Liver (tissue), 3 donors: ENCODE measurements around the gene DDX59.

Experiments
- CTCF ChIP-seq: fragments of 150-350 bp; IDR thresholded peaks from 2 replicates; pipeline ENCODE4 v1.5.1; 2017; ENCODE audit warnings: improper control_type of control experiment, low read depth, low read length; ENCODE audit not compliant: missing input control
- GABPA ChIP-seq, 2 donors: IDR thresholded peaks in 1 of 2; conservative IDR thresholded peaks in 1 of 2; 2 replicates each; pipeline ENCODE4 v1.6.1; 2016; ENCODE audit warnings: antibody characterized with exemption in 2 of 2, mild to moderate bottlenecking in 1 of 2, moderate library complexity in 1 of 2
- HNF4G ChIP-seq: IDR thresholded peaks from 2 replicates; pipeline ENCODE4 v1.6.1; 2016; ENCODE audit warnings: antibody characterized with exemption
- RAD21 ChIP-seq, 2 donors: IDR thresholded peaks; 2 replicates each; pipeline ENCODE4 v1.6.1; 2016; ENCODE audit warnings: antibody characterized with exemption in 2 of 2, mild to moderate bottlenecking in 2 of 2
- REST ChIP-seq: IDR thresholded peaks from 2 replicates; pipeline ENCODE4 v1.6.1; 2016; ENCODE audit warnings: antibody characterized with exemption, mild to moderate bottlenecking
- TAF1 ChIP-seq: conservative IDR thresholded peaks from 2 replicates; pipeline ENCODE4 v1.6.1; 2016; ENCODE audit warnings: antibody characterized with exemption, mild to moderate bottlenecking
- YY1 ChIP-seq: IDR thresholded peaks from 2 replicates; pipeline ENCODE4 v1.6.1; 2016; ENCODE audit warnings: antibody characterized with exemption, mild to moderate bottlenecking
- TF ChIP-seq, protein P1 (sequence below): IDR thresholded peaks from 2 replicates; pipeline ENCODE4 v1.6.1; 2016; ENCODE audit warnings: antibody characterized with exemption
- donor health status: healthy.
- donor health status: healthy.

DNA sequence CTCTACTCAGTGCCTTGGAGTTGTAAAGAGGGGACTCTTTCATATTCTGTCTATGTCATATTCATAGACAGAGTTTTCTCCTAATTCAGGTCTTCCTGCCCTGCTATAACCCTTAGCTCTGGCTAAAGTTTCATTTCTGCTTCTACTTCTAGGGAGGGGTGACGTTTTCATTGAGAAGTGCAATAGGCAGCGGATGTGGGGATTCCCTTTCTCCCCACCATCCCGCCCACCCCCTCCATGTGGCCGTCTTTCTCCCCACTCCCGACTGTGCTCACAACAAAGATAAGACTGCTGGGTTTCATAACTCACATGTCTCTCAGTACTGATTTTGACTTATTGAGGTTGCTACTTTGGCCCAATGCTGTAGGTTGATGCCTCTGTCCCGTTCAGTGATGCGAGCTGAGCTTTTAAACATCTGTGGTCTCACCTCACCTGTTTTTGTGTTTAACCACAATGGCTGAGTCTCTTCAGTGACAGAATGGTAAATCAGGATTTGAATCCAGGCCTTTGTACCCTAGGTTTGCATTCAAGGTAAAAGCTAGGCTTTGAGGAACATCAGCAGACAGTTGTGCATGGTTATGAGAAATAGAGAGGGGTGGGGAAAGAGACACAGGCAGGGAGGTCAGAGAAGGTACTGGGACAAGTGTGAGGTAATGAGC, 41.4 kb downstream of the DDX59 start:
- TF ChIP-seq TAF1, result no peak
- TF ChIP-seq CTCF, result no peak
- TF ChIP-seq YY1, result no peak
- no peak for TF ChIP-seq HNF4G
- no peak for TF ChIP-seq REST
- TF ChIP-seq GABPA (IDR thresholded peaks at IDR 0.05 in 1 of 2, conservative IDR thresholded peaks at IDR 0.05 in 1 of 2), result no peak
- TF ChIP-seq RAD21 (IDR thresholded peaks at IDR 0.05), result no peak
- TF ChIP-seq, protein P1, sequence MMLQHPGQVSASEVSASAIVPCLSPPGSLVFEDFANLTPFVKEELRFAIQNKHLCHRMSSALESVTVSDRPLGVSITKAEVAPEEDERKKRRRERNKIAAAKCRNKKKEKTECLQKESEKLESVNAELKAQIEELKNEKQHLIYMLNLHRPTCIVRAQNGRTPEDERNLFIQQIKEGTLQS, result no peak
